ACHN (cell line): Measurements from ENCODE around the gene FARS2.
"Not testable (repeated sequence)": the region's sequence is repeated elsewhere in the genome, so short reads cannot be mapped to it uniquely, and the experiment has no call there.

ENCODE experiments used
- DNase-seq: peaks from one replicate; pipeline ENCODE4 v3.0.0-alpha.2; 2015
- in situ Hi-C: cut with HindIII; loops from 2 replicates; pipeline ENCODE4 v1.10.0; 2017; ENCODE audit warnings: low sequenced_read_pairs, low pct_ligation_motif_present, low pct_unique_long_range_greater_than_20kb

The FARS2 gene

DNA sequence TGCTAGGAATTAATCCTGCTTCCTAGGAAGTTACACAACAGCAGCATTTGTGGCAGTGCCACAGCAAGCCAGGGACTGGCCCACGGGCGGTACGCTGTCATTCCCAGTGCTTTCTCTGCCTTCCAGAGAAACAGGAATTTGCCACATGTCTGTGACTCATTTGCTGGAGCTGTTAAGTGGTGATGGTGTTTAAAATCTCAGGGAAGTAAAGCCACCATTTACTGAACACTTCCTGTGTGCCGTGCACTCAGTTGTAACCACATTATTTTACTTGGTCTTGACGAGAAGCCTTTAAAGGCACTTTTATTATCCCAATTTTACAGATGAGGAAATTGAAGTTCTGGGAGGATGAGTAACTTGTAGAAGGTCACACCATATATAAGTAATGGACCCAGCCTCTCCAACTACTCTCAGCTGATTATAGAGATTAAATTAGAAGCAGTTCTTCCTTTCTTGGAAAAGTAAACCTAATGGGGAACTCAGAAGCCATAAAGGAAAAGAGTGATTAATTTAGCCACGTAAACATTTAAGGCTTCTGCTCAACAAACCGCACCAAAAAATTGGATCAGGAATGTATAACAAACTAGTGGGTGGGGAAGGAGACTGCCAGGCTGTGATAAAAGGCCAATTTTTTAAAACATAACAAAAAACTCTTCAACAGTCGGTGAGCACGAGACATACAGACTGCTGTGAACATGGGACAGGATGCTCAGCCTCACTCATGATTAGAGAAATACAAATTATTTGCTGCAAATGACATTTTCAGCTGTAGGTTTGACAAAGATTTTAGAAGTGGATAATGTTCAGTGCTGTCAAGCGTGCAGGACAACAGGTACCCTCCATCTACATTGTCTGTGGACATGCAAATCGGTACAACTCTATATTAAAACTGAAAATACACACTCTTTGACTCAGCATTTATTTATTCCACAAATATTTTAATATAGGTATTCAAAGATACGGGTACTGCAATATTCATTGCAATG lies 434.2 kb downstream of the FARS2 start:
- in situ Hi-C loops, result no loop called here
- DNase-seq, result no peak

DNA sequence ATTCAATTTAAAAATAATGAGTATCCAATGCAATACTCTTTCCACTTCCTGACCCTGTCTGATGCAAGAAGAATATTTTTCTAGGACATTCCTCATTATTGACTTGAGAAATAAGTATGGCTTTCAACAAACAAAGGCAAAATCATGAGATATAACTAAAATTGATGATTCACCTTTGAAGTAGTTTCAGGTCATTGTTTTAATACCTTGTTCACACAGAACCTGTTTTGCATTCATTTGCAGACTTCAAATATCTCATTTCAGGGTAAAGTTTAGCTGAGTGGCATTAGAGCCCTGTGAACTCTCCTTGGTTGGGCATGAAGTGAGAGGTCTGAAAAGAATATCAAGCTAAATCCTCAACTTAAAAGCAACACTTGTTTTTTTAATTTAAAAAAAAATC lies 436.2 kb downstream of the FARS2 start:
- in situ Hi-C loops, result no loop called here

DNA sequence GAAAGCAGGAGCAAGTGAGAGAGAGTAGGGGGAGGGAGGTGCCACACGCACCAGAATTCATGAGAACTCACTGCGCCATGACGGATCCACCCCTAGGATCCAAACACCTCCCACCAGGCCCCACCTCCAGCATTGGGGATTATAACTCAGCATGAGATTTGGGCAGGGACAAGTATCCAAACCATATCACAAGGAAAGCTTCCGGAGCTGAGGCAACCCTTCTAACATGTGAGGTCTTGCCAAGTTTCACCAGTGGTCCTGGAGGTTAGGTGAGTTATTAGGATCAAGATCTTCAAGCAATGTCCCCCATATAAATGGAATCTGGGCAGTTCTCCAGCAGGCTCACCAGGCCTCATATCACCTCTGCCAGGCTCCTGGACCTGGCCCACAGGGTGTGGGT lies 437.0 kb downstream of the FARS2 start:
- in situ Hi-C loops, result no loop called here
- no peak for DNase-seq

More for the DNA sequence above, 436.2 kb downstream of the FARS2 start:
- DNase-seq, result no peak

DNA sequence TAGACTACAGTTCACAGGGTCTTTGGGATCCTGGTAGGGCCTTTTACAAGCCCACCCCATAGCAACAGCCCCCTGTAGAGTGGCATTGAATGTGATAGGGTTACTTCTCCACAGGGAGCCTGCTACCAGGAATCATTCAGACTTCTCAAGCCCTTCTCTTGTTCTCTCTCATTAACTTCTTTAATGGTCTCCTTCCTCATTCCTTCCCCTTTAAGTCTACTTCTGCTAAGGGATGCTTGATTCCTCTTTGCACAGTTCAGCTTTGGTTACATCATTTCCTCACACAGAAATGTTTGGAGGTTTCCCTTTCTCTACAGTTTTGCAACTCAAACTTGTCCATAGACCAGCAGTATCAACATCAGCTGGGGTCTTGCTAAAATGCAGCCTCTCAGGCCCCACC lies 437.8 kb downstream of the FARS2 start:
- DNase-seq, in situ Hi-C loops: not testable (repeated sequence)

GRCh38 chr6:5701174-5701573 lies 439.9 kb downstream of the FARS2 start:
- in situ Hi-C loops, result no loop called here
- no peak for DNase-seq

GRCh38 chr6:5704708-5705107 lies 443.4 kb downstream of the FARS2 start:
- in situ Hi-C loops, result no loop called here
- DNase-seq, result no peak

DNA sequence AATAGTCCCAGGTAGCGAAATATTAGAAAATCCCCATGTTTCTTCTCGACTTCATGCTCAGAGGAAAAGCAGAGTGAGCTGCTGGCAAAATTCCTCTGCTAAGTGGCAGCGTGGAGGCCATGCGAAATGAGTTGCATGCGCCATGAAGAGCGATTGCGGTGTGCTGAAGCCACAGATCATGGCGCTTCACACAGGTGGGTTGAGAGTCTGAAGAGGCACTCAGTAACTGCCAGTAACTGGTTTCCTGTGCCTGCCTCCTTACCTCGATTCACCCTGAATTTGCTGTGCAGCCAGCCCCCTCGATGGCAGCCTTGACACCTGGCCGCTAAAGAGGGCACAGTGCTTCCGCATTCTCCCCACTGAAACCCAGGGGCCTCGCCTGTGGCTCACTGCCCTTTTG lies 443.9 kb downstream of the FARS2 start:
- in situ Hi-C loops, result no loop called here
- DNase-seq, result no peak

GRCh38 chr6:5706124-5707033 lies 445.1 kb downstream of the FARS2 start:
- DNase-seq, result no peak
- in situ Hi-C loops, result no loop called here

- in situ Hi-C loops, result no loop called here
- no peak for DNase-seq
Measured at GRCh38 chr6:5707281-5708045, 446.1 kb downstream of the FARS2 start.

DNA sequence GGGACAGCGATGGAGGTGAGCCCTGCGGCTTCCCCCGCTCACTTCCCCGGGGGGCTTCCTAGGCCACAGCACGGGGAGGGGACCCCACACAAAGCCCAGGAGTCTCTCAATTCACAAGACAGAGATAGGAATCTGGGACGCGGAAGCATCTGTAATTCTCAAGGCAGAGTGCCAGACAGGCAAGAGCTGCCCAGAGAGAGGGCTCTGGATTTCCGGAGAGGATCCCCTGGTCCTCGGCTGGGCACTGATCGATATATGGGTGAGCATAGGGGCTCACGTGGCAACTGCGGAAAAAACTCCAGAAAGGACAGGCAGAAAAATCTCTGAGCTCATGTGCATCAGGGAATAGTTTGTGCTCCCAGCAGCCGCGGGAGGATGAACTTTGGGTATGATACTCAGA lies 449.2 kb downstream of the FARS2 start:
- no peak for DNase-seq
- in situ Hi-C loops, result no loop called here

- in situ Hi-C loops, result no loop called here
- DNase-seq, result no peak
Measured at GRCh38 chr6:5710936-5711335, 449.6 kb downstream of the FARS2 start.

DNA sequence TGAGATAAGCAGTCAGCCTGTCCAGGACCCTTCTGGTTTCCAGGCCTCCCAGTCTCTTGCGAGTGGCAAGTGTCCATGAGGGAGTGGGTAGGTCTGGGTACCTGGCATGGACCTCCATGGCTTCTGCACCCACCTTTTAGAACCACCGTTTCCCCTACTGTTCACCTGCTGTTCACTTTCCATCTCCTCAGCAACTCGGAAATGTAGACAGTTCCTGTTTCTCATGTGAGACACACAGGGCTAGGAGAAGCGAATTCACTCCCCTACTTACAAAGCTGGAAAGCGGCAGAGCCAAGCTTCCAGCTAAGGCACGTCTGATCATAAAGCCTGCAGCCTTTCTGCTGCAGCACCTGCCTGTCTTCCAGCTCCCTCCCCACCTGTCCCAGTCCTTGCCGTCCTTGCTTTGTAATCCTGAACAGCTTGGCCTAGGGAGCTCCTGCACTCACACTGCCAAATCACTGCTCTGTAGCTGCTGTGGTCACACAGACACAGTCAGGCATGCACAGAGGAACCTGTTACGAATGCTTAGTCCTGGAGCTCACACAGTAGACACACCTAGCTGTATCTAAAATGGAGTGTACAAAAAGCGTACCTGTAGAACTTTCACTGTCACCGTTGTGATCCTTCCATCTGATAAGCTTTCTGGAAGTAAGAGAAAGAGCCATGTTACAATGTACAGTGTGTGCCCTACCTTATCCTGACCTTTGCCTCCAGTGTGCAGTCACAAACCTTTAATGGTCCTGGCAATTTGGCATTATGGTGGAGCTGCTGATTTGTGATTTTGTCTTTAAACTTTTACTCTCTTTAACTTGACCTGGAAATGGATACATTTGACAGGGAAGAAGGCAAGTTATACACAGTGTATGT lies 451.3 kb downstream of the FARS2 start:
- in situ Hi-C loops, result no loop called here
- DNase-seq, result no peak

GRCh38 chr6:5713519-5713918 lies 452.2 kb downstream of the FARS2 start:
- no peak for DNase-seq
- in situ Hi-C loops, result no loop called here

- in situ Hi-C loops, result no loop called here
- DNase-seq, result no peak
Measured at GRCh38 chr6:5718231-5718947, 457.1 kb downstream of the FARS2 start.

- in situ Hi-C loops, result no loop called here
- DNase-seq, result no peak
Measured at GRCh38 chr6:5723841-5724691, 462.8 kb downstream of the FARS2 start.

DNA sequence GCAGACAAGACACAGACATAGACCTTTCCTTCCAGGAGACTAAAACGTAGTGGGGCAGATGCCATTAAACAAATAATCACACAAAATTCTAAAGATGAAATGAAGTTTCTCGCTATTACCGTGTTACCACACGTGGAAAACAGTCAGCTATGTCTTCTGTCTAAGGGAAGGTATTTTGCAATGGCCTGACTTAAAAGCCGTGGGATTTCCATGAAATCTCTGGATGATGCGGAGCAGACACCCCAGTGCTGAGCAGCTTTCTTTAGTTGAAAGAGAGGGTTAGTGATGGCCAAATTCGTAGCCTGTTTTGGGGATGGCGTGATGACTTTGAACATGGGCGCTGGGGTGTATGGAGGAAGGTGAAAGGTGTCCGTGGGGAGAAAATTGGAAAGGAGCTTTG lies 463.6 kb downstream of the FARS2 start:
- in situ Hi-C loops, result no loop called here
- DNase-seq, result no peak
